ENCODE data around the gene DCN. TPM values are rescaled to one million over a fixed set of nuclear protein-coding genes. Genes with fewer than 3 reads are reported as not detected.

Gene DCN
- total and polyA plus RNA-seq, 2 donors (not counting 3 experiments of a cell fraction or from before 2014, with no cell fraction given): 0.42 to 0.43 TPM

DNA sequence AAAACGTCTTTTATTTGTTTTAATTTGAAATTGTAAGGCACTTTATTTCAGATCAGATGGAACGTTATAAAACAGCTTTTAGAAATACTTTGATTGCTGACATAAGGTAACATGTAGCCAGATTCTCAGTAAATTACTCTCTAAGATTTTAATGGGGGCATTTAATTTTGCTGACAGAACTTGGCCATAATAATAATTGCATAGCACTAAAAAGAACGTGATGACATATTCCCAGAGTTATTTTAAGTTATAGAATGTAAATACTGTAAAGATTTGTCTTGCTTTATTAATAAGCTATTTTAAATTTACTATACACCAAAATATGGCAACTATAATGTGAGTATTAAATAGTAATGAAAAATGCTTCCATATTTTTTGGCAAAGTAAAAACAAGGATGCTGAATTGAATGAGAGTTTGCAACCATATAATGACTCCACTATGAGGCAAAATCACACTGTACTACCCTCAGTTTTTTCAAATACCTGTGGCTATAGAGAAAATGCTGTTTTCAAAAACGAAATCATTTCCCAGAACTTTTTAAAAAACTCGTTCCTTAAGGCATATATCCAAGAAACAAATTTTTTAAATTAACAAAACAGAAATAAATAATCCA, 72.2 kb downstream of the DCN start:
- BruUV-seq (replicated peaks): no TSS peak
- H3K9ac ChIP-seq (replicated peaks; ENCODE audit: extremely low read depth, insufficient read depth, low read length): no peak overlapping the region
- no peaks in the 10 kb centered on the region for H3K79me2 ChIP-seq (ENCODE audit: control insufficient read depth, insufficient read depth, low read length)
- H2AFZ ChIP-seq (ENCODE audit: low read depth, low read length): no peak overlapping the region
- no peaks in the 10 kb centered on the region for H3K36me3 ChIP-seq (ENCODE audit: control insufficient read depth in 2 of 2, extremely low read depth in 1 of 2, insufficient read depth in 2 of 2, low read length in 2 of 2)
- DNase-seq (ENCODE audit: low read depth, low spot score) (no peak), FAIRE-seq (no peak)
- H3K9me1 ChIP-seq (replicated peaks; ENCODE audit: control insufficient read depth, extremely low read depth, insufficient read depth, low read length): no peaks in the 10 kb centered on the region
- peaks cover 2% of the 10 kb centered on the region for H3K4me1 ChIP-seq (ENCODE audit: control insufficient read depth, extremely low read depth, insufficient read depth, low read length)
- H3K27ac ChIP-seq (ENCODE audit: insufficient read depth, low read depth, low read length): no peak overlapping the region
- TF ChIP-seq JUN (IDR thresholded peaks at IDR 0.05; ENCODE audit: borderline replicate concordance, insufficient read depth, insufficient read length, low read depth) (no peak), EZH2 (IDR thresholded peaks at IDR 0.05; ENCODE audit: borderline replicate concordance, low read depth, low read length, severe bottlenecking) (no peak), MYC (IDR thresholded peaks at IDR 0.05; ENCODE audit: low read depth, low read length) (no peak), GATA2 (IDR thresholded peaks at IDR 0.05; ENCODE audit: insufficient read depth, insufficient read length, low read depth, low read length) (no peak), POLR2AphosphoS5 (IDR thresholded peaks at IDR 0.05; ENCODE audit: insufficient read depth, low read depth, low read length) (no peak), FOS (IDR thresholded peaks at IDR 0.05; ENCODE audit: borderline replicate concordance, insufficient read depth, low read length) (no peak), POLR2A (IDR thresholded peaks at IDR 0.05; ENCODE audit: low read depth, low read length) (no peak)
- TF ChIP-seq, protein P1, sequence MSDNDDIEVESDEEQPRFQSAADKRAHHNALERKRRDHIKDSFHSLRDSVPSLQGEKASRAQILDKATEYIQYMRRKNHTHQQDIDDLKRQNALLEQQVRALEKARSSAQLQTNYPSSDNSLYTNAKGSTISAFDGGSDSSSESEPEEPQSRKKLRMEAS (IDR thresholded peaks at IDR 0.05; ENCODE audit: insufficient read depth, insufficient read length): no peak
- TF ChIP-seq, protein P2, sequence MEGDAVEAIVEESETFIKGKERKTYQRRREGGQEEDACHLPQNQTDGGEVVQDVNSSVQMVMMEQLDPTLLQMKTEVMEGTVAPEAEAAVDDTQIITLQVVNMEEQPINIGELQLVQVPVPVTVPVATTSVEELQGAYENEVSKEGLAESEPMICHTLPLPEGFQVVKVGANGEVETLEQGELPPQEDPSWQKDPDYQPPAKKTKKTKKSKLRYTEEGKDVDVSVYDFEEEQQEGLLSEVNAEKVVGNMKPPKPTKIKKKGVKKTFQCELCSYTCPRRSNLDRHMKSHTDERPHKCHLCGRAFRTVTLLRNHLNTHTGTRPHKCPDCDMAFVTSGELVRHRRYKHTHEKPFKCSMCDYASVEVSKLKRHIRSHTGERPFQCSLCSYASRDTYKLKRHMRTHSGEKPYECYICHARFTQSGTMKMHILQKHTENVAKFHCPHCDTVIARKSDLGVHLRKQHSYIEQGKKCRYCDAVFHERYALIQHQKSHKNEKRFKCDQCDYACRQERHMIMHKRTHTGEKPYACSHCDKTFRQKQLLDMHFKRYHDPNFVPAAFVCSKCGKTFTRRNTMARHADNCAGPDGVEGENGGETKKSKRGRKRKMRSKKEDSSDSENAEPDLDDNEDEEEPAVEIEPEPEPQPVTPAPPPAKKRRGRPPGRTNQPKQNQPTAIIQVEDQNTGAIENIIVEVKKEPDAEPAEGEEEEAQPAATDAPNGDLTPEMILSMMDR (IDR thresholded peaks at IDR 0.05; ENCODE audit: extremely low read depth in 1 of 2, insufficient read depth in 1 of 2, low read depth in 1 of 2, low read length in 2 of 2): no peak
- no peaks in the 10 kb centered on the region for H3K9me3 ChIP-seq (replicated peaks; ENCODE audit: control insufficient read depth, insufficient read depth, low read length)
- no peaks in the 10 kb centered on the region for H3K27me3 ChIP-seq (ENCODE audit: control insufficient read depth in 2 of 2, insufficient read depth in 2 of 2, low read length in 2 of 2)
- intact Hi-C loops (cut with micrococcal nuclease) (no loop called here), dilution Hi-C loops (cut with MboI; ENCODE audit: extremely low pct_ligation_motif_present, low sequenced_read_pairs) (no loop called here)
- no peak overlapping the region for H3K4me2 ChIP-seq (ENCODE audit: insufficient read depth, low read length)
- CTCF ChIA-PET: interaction anchor here (0.9 to 3.3 kb wide), 8 partner anchors 9 to 216 kb away, joined by 4 to 26 read pairs (median 10); no protein-coding TSS in a partner anchor
- no peak overlapping the region for H3K4me3 ChIP-seq (replicated peaks in 1 of 3; ENCODE audit: insufficient read depth in 1 of 3, low read depth in 1 of 3, low read length in 3 of 3)
- H4K20me1 ChIP-seq (replicated peaks; ENCODE audit: control insufficient read depth, extremely low read depth, insufficient read depth, low read length): no peaks in the 10 kb centered on the region
- POLR2A ChIA-PET: no interaction called here
